HG02798 (cell line): ENCODE measurements around the gene INSIG1.

ENCODE experiments used
- ATAC-seq: cut with Tn5 transposase; IDR thresholded peaks from one replicate; pipeline ENCODE4 v1.9.1; 2021; ENCODE audit warnings: mild to moderate bottlenecking; ENCODE audit not compliant: unreplicated experiment, poor library complexity

INSIG1 gene

DNA sequence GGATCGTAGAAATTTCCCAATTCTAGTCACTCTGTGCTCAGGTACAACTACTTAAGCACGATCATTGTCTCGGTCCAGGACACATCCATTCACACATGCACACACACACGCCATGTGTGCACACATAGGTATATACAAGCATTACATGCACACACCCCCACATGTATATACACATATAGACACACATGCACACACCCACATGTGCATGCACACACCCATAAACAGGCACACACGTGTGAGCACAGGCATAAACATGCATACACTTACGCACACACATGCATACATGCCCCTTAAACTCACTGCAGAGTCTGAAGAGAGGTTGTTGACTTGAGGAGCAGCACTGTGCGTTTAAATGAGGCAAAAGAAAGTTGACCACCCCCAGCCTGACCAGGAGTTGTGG is 32.5 kb upstream of the INSIG1 start:
- no peak for ATAC-seq

DNA sequence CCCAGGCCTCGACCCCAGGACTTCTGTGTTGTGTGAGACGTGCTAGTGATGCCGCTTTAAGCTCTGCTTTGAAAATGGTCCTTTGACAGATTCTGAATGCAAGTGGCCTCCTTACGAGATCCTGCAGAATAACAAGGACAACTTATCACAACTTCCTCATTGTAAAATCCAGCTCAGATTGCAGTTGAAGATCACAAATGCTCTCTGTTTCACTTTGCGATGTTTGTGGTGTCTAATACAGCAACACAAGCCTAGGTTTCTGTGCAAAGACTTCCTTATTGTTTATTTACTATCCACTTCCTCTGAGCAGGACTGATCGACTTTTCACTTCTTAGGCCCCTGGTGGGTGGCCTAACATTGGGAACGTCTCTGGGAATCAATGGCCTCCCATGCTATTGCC is 31.7 kb upstream of the INSIG1 start:
- ATAC-seq, result no peak

DNA sequence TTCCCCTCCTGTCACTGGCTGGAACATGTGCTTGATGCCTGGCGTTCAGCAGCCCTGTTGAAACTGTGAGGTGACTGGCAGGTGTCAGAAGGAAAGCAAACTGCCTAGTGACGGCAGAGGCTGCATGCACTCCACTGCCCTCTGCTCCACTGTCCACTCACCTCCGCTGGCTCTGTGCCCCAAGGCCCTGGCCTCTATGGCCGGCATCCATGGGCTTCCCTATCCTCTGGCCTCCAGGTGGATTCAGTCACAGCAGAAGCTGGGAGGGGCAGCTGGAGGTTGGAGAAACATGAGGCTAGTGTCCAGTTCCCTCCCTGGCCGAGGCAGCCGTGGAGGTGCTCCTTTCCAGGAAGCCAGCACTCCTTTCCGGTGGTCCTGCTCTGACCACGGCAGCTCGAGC is 31.2 kb upstream of the INSIG1 start:
- no peak for ATAC-seq

DNA sequence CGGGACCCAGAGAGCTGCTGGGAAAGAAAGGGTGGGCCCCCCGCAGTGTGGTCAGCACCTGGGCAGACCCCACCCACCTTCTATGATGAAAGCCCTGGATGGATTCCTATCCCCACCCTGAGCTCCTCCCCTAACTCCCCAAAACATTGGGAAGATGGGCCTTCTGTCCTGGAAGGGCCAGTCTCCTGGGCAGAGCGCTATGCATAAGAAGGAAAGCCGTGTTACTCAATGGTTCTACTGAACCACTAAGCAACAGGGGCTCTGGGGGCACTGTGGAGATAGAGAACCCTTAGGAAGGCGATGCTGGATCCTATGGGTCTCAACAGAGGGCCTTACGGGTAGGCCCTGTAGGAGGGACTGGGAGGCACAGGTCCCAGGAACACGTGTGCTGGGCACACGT is 30.7 kb upstream of the INSIG1 start:
- no peak for ATAC-seq

DNA sequence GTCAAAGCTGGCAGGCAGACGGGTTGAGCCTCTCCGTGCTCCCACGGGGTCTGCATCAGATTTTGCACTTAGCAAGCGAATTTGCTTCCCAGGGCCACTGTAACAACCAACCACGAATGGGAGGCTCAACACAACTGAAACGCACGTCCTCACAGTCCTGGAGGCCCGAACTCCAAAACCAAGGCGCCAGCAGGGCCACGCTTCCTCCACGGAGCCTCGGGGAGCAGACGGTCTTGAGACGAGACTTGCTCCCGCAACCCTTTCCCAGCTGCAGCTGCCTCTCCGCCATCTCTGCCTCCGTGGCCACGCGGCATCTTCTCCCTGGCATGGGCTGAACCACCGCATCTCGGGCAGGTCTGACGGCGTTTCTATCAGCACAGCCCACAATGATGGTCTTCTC is 30.2 kb upstream of the INSIG1 start:
- ATAC-seq, result no peak

DNA sequence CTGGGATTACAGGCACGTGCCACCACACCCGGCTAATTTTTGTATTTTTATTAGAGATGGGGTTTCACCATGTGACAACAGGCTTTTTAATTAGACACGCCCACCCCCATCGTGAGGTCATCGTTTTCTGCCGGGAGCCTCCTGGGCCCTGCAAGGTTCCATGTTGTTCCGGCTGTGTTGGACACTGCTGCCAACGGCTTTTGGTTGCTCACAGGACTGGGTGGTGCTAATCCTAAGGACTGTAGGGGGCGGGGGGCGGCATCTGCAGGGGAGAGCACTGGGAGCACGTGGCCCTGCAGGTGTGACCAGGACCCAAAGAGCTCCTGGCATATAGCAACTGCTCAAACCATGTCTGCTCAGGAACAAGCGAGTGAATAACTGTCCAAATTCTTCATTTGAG is 29.5 kb upstream of the INSIG1 start:
- no peak for ATAC-seq

DNA sequence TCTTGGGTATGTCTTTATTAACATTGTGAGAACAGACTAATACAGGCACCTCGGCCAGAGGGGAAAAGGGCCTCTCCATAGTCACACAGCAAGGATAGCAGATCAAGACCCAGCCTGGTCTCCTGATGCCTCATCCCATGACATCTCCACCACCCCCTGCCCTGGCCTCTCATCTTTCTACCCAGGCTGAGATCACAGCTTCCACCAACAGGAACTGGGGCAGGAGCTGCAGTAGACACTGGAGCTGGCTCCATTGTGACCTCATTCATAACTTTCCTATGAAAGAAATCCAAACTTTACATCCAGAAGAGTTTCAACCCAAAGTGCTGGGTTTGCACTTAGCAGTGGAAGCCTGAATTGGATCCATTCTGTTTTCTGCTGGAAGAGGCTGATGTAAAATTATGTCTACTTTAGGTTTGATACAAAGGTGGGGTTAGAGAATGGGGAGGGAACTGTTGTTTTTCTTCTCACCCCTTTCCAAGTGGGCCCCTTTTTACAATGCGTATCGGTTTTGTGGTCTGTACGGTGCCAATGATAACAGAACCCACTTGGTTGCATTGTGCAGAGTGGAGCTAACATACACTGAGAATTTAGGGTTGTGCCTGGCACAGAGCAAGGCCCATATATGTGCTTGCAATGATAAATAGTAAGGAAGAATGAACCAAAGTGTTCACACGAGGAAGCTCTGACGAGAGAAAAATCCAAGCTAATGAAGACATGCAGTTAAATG is 28.6 kb upstream of the INSIG1 start:
- no peak for ATAC-seq

DNA sequence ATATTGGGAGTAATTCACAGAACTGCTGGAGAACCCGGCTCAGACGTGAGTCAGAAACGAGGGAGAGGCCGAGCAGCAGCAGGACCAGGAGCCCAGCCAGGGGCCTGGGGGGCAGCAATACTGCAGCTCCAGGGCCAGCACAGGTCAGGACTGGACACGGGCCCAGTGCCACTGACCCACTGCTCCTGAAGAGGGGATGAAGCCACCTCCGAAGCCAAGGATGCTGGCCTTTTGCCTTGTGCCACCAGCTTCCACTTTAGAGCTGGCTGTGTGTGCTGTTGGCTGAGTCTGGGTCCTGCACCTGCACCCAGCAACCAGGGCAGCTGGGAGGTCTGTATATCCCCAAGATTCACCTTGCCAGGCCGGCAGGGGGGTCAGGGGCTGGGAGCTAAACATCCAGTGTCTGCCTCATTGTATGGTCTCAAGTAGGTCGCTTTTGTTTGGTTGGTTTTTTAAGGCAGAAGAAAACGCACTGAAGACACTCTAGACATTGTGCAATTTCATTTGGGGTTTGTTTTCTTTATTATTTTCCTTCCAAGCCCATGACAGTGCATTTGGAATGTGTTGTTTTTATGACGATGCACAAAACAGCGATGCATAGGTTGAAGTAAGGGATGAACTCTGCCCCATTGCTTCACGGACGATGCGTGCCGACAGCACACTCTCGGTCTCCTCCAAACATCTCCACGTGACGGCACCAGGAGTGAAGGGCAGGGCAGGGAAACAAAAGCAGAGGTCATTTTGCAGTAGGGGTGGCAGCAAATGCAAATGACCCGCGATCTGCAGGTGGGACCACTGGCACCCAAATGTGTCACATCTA is 27.7 kb upstream of the INSIG1 start:
- ATAC-seq, result no peak

DNA sequence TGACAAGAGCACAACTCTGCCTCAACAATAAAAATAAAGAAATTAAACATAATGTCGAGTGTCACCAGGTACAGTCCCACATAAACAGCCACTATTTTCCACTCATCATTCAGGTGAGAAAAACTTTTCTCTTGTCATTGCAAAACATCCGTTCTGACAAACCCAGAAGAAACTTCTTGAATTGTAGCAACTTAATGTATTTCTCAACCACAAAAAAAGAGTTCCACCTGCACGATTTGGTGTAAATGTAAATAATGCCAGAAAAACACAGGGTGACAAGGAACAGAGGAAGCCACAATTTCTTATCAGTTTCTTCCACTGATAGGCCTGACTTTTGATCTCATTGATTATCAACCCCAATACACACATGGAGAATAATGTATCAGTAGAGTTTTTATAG is 26.8 kb upstream of the INSIG1 start:
- ATAC-seq, result no peak

DNA sequence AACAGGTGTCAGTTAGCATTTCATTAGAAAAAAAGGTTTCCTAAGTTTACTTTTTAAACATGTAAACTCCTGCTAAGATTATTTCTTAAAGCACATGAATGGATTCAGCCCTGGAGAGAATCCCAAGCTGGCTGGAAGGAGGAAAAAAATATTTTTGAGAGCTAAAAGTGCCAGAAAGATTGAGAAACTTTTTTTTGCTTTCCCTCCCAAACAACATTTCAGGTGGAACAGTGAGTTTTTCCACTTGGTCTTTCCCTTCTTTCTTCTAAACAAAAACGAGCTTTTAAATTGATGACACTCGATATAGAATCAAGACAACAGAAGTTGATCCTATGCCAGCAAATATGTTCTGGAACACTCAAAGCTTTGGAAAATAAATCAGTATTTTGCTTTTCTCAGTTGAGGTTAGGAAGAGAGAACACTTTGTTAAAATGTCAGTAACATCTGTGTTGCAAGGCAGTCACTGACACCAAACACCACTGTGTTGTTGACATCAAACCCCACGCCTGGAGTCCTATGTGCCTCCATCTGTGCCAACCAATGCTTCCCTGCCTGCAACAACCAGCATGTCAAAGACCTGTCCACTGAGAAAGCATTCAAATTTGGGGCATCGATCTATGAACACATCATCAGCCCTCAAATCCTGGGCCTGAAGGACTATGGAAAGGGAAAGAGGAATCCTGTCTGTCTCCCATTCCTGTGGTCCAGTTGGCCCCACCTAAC is 22.9 kb upstream of the INSIG1 start:
- ATAC-seq, result no peak

DNA sequence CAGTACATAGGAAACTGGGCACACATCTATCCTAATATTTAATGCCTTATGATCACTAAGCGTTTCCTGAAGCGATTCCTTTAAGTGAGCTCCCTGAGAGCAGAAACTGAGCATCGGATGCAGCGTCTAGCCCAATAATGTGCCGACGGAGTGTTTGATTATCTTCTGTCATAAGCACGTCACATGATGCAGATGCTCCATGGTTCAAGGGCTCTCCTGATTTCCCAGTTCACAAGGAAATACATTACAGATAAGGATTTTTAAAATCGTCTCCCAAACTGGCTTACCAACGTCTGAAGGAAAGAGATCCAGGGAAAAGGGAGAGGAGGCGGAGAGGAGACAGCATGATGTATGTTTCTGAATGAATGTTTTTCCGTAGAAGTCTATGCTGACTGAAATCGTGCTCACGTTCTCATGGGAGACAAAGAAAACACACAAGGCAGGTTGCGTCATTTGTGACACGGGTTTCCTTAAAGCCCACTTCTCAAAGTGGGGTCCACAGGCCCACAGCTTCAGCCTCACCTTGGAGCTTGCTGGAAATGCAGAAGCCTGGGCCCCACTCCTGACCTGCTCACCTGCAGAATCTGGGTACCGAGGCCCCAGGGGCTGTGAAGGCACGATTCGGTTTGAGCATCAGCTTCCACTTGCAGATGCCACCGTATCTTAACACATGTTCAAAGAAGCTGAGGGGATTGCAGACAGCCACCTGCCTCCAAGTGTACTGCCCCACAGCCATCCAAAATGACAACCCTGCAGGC is 21.5 kb upstream of the INSIG1 start:
- ATAC-seq, result no peak

DNA sequence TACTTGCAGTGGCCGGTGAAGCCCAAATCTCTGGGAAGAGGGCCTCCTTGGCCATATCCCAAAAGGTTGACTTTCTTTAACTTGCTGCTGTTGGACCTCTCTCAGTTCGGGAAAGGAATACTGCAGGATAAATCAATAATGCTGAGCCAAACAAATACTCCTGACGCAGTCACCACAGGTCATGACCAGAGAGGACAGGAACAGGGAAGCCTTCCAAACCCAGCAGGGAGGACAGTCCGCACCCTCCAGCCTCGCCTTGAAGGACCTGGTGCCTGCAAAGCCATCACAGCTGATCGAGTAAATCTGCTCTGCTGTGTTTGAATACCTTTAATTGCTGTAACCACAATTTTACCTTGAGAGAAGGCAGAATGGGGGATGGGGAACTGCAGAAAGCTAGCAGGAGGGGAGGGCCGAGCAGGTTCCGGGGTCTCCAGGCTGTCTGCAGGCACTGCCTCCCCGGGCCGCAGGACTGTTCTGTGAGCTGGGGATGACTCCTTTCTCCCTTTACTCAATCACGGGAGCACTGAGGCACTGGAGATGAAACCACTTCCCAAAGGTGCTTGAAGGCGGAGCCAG is 20.8 kb upstream of the INSIG1 start:
- no peak for ATAC-seq

DNA sequence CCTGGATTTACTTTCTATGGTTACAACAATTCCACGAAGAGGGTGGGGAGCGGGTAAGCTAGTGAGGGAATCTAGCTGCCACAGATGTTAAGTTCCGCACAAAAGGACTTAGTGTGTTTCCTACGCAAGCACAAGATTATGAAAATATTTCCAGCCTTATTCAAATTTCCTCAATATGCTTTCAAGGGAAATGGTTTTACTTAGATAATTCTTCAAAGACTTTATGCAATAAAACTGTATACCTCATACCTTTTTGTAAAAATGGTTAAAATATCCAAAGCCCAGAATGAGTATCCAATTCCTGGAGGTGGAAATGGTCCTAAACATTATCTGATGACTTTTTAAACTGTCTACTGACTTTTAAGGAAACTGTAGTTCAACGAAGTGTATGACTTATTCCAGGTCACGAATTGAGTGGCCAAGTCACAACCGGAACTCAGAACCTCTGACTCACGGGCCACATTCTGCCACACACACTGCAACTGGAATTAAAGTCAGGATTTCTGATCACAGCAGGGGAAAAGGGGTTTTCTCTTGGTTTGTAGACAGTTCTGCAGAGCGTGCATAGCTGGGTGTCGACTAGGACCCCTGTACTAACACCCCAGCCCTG is 20.2 kb upstream of the INSIG1 start:
- ATAC-seq, result no peak

DNA sequence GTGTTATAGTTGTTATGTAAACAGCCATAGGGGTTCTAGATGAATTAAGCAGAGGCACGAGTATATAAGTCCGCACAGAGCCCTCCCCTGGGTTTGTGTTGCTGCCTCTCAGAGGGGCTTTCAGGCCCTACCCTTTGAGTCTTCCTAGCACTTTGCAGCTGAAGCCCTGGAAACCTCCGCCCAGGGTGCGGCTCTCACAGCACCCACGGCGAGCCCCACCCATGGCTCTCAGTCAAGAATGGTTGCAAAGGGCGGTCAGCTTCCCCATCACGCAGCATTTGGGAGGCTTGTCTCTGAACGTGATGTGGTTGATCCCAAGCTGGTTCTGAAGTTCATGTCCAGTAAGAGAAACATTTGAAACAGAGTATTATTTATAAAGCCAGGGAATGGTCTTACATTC is 18.8 kb upstream of the INSIG1 start:
- no peak for ATAC-seq

DNA sequence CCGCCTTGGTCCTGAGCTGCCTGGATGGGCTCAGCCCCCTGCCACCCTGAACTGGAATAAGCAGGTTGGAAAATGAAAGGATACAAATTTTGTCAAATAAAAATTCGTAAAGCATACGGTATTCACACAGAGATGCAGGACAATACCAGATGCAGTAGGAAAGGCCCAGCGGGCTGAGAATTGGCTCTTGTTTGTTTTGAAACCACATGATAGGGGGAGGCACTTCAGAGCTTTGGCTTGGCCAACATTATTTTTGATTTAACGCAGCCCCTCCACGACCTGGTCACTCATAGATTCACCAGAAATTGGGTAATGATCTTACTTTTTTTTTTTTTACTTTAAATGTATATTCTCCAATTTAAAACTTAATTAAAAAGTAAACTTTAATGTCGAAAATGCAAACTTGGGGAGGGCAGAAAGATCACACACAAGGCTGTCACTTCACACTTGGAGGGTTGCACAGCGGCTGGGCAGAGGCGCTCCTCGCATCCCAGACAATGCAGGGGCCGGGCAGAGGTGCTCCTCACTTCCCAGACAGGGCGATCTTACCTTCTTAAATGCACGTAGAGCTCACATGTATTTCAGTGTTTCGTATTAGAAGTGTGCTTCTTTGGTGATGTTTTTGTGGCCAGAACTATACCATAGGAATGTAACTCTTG is 17.8 kb upstream of the INSIG1 start:
- ATAC-seq, result no peak

DNA sequence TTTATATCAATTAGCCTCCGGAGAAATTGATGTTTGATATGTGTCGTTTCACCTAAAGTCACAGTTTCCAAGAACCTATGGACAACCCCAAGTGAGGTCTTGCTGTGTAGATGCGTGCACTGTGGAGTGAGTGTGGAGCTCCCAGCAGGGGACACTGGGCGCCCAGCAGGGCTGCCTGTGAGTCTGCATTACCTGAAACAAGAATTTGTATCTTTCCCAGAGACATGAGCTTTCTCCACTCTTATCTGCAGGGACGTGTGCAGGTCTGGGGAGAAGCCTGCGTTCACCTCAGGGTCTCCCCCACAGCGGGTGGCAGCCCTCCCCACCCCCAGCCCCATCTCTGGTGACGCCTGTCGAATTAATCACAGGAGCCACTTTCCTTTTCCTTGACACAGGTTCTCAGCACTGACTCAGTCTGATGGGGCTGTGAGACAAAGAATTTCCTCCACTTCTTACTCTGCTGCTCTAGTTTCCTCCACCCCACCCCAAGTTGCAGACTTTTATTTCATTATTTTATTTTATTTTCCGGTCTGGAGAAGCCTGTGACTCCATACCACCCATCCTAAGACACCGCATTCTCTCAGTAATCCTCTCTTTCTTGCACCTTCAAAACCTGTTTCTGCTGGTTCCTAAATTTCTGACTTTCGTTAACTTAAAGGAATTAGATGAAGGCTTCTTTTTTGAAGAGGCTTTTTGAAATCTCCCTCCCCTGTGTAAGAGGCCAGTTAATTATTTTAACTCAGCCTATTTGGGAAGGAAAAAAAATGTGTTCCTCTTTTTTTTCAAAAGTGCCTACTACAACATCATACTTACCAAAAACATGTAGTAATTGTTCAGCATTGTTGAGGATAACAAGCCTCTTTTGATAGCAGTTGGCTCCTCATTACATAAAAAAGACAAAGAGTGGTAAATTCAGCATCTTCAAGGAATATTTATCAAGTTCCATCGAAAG is 17.0 kb upstream of the INSIG1 start:
- ATAC-seq, result no peak

DNA sequence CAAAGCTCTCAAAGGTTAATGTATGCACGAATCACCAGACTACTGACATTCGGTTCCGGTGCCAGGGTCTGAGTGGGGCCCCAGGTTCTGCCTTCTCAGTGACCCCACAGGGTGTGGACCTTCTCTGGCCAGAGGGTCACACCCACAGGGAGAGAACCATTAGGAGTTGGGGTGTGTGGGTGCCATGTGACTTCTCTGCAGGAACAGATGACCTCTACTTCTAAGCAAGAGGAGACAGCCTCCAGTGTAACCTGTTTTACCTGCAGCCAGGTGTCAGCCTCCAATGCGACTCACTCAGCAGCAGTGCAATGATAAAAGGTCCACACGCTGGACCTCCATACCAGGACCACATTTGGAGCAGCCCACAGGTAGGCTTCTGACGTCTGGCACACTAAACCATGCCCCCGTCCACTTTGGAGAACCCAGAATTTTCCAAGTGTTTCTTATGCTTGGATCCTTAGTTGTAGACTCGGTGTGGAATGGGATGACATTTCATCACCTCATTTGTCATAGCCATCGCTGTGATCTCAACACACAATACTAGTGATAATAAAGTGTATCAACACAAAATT is 16.2 kb upstream of the INSIG1 start:
- no peak for ATAC-seq

DNA sequence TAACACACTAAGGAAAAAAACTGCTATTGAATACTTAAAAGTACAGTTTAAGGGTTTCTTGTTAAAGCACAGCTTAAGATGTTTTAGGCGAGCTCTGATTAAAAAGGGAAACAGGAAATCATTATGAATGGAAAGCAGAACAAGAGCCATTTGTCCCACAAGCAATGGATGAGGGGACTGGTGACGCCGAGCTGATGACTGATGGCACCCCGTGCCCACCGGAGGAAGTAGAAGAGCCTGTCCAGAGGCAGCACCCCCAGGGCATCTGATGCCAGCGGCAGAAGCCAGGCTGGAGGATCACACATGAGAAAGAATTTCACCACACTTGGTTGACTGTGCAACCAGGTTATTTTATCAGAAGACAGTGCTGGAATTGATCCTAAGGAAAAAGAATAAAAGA is 15.0 kb upstream of the INSIG1 start:
- ATAC-seq, result no peak
